HG02970 (cell line): ENCODE data around the gene ATXN3L.

Experiments used
- ATAC-seq: cut with Tn5 transposase; IDR thresholded peaks from one replicate; pipeline ENCODE4 v1.9.1; 2021; ENCODE audit warnings: mild to moderate bottlenecking, moderate library complexity, moderate number of reproducible peaks; ENCODE audit not compliant: unreplicated experiment, low FRiP score

The ATXN3L gene

GRCh38 chrX:13271511-13271910 lies 48.3 kb downstream of the ATXN3L start:
- ATAC-seq: no peak

GRCh38 chrX:13270360-13270759 lies 49.5 kb downstream of the ATXN3L start:
- ATAC-seq: no peak

- ATAC-seq: no peak
Observed at GRCh38 chrX:13268874-13269273, 51.0 kb downstream of the ATXN3L start.
